ENCODE data around the gene FIBP. TPM values are rescaled to one million over a fixed set of nuclear protein-coding genes. Genes with fewer than 3 reads are reported as not detected.

FIBP gene
- total and polyA plus RNA-seq, 2 of the 8 experiments (the other 6 are each of a cell fraction or from before 2014, with no cell fraction given): 74.3 to 173 TPM

DNA sequence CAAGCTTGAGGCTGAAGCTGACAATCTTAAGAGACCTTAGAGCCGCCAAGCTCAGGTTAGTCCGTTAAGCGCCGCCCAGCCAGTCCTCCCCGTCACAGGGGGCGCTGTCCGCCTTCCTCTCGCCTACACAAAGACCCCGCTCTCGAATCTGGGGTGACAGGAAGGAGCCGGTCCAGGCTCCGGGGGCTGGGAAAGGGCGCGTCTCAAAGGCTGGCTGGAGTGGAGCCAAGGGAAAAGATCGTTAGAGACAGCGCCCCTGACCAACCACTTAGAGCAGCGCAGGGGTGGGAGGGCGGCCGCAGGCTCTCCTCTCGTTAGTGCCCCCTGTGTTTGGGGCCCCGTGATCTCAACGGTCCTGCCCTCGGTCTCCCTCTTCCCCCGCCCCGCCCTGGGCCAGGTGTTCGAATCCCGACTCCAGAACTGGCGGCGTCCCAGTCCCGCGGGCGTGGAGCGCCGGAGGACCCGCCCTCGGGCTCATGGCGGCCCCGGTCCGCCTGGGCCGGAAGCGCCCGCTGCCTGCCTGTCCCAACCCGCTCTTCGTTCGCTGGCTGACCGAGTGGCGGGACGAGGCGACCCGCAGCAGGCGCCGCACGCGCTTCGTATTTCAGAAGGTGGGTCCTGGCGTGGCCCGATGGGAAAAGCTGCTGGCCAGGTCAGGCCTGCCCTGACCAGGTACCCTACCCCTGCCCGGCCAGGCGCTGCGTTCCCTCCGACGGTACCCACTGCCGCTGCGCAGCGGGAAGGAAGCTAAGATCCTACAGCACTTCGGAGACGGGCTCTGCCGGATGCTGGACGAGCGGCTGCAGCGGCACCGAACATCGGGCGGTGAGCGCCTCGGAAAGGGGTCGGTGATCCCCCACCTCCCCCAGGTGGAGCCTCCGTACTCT is 27.8 kb downstream of the FIBP start, which contains the start of gene MUS81 (continued):
- TF ChIP-seq USF2 (IDR thresholded peaks at IDR 0.05; ENCODE audit: low read length) (0 out of 2 replicates have a peak, but pooled peaks have one; percentile 28), CHD7 (IDR thresholded peaks at IDR 0.05; ENCODE audit: insufficient replicate concordance, low read length) (no peak), SUZ12 (IDR thresholded peaks at IDR 0.05; ENCODE audit: low read length) (no peak)
